ENCODE data around the gene NEDD4L.
A peak's percentile ranks its signal among the peaks of the same experiment; 100 is the strongest.
"Not testable (repeated sequence)": the region's sequence is repeated elsewhere in the genome, so short reads cannot be mapped to it uniquely, and the experiment has no call there.

NEDD4L gene

GRCh38 chr18:58378411-58379379 lies 334.7 kb downstream of the NEDD4L start:
- DNase-seq (ENCODE audit: low spot score) = no peak

GRCh38 chr18:58379443-58379842 lies 335.4 kb downstream of the NEDD4L start:
- DNase-seq (ENCODE audit: low spot score) = no peak

GRCh38 chr18:58380113-58380512 lies 336.1 kb downstream of the NEDD4L start:
- not testable (repeated sequence) for DNase-seq (ENCODE audit: low spot score)

GRCh38 chr18:58381676-58382411 lies 337.8 kb downstream of the NEDD4L start:
- no peak for DNase-seq (ENCODE audit: low spot score)

GRCh38 chr18:58382446-58382845 lies 338.4 kb downstream of the NEDD4L start:
- DNase-seq (ENCODE audit: low spot score) = no peak

- no peak for DNase-seq (ENCODE audit: low spot score)
These were observed 341.4 kb downstream of the NEDD4L start for GRCh38 chr18:58385472-58385871.

- no peak for DNase-seq (ENCODE audit: low spot score)
These were observed 342.8 kb downstream of the NEDD4L start for GRCh38 chr18:58386780-58387179.

GRCh38 chr18:58387716-58388115 lies 343.7 kb downstream of the NEDD4L start:
- no peak for DNase-seq (ENCODE audit: low spot score)

- no peak for DNase-seq (ENCODE audit: low spot score)
These were observed 344.7 kb downstream of the NEDD4L start for GRCh38 chr18:58388736-58389135.

GRCh38 chr18:58389745-58390144 lies 345.7 kb downstream of the NEDD4L start:
- DNase-seq (ENCODE audit: low spot score) = no peak

- no peak for DNase-seq (ENCODE audit: low spot score)
These were observed 346.4 kb downstream of the NEDD4L start for GRCh38 chr18:58390399-58390798.

- DNase-seq (ENCODE audit: low spot score) = no peak
These were observed 347.3 kb downstream of the NEDD4L start for GRCh38 chr18:58391231-58391825.

- DNase-seq (ENCODE audit: low spot score) = no peak
These were observed 347.9 kb downstream of the NEDD4L start for GRCh38 chr18:58391932-58392323.

GRCh38 chr18:58392324-58393000 lies 348.4 kb downstream of the NEDD4L start:
- peak; percentile 62 for DNase-seq (ENCODE audit: low spot score)

GRCh38 chr18:58393295-58393694 lies 349.3 kb downstream of the NEDD4L start:
- DNase-seq (ENCODE audit: low spot score) = no peak

GRCh38 chr18:58394046-58394445 lies 350.0 kb downstream of the NEDD4L start:
- DNase-seq (ENCODE audit: low spot score) = peak; percentile 60

- no peak for DNase-seq (ENCODE audit: low spot score)
These were observed 350.8 kb downstream of the NEDD4L start for GRCh38 chr18:58394602-58395425.

GRCh38 chr18:58396144-58396543 lies 352.1 kb downstream of the NEDD4L start:
- DNase-seq (ENCODE audit: low spot score) = no peak

- no peak for DNase-seq (ENCODE audit: low spot score)
These were observed 352.9 kb downstream of the NEDD4L start for GRCh38 chr18:58396966-58397365.

GRCh38 chr18:58397385-58398132 lies 353.5 kb downstream of the NEDD4L start:
- no peak for DNase-seq (ENCODE audit: low spot score)
